Right renal cortex interstitium (tissue), 3 donors: Measurements from ENCODE around the gene TLE6. TPM values are rescaled to one million over a fixed set of nuclear protein-coding genes. Genes with fewer than 3 reads are reported as not detected.
"Not testable (repeated sequence)": the region's sequence is repeated elsewhere in the genome, so short reads cannot be mapped to it uniquely, and the experiment has no call there.

Experiments used
- DNase-seq, 3 donors: peaks; one replicate each; pipeline ENCODE4 v3.0.0-alpha.2; 2013; ENCODE audit warnings: low read depth in 3 of 3, low spot score in 2 of 3
- polyA plus RNA-seq, 3 donors: library from polyadenylated mRNA; unstranded; fragments of 120-200 nt; gene quantifications; one replicate each; pipeline ENCODE4 v1.2.1, GENCODE V29; 2013; ENCODE audit not compliant: insufficient read length in 3 of 3

The TLE6 gene
- polyA plus RNA-seq, 3 donors, result 6.5 to 7.6 (median 6.9) TPM

- DNase-seq, result no peak
These were observed 24.0 kb downstream of the TLE6 start for GRCh38 chr19:3001235-3001800.

DNA sequence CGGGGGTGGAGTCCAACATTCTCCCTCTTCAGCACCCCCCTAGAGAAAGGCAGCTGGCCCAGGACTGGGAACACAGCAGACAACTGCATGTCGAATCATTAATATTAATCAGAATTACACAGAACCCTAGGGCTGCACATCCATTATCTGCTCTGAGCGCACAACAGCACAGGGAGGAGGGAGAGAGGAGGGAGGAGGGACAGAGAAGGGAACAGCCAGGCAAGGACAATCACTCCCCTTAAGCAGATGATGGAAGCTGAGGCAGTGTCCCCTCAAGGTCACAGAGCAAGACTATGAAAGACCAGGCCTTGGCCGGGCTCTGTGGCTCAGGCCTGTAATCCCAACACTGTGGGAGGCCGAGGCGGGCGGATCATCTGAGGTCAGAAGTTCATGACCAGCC is 25.7 kb downstream of the TLE6 start:
- DNase-seq, result no peak

DNA sequence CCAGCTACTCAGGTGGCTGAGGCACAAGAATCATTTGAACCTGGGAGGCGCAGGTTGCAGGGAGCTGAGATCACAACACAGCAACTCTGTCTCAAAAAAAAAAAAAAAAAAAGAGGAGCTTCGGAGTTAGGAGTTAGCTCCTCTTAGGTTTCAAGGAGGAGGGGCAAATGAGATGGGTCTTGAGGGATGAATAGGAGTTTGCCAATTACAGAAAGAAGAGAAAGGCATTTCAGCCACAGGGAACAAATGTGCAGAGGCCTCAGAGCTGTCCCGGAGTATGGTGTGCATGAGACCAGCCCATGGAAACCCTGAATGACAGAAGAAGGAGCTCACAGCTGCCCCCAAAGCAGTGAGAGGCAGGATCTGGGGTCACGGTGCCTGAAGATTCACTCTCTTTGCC is 27.2 kb downstream of the TLE6 start:
- no peak for DNase-seq

- no peak for DNase-seq
These were observed 28.0 kb downstream of the TLE6 start for GRCh38 chr19:3005345-3005744.

- no peak for DNase-seq
These were observed 28.9 kb downstream of the TLE6 start for GRCh38 chr19:3006075-3006767.

DNA sequence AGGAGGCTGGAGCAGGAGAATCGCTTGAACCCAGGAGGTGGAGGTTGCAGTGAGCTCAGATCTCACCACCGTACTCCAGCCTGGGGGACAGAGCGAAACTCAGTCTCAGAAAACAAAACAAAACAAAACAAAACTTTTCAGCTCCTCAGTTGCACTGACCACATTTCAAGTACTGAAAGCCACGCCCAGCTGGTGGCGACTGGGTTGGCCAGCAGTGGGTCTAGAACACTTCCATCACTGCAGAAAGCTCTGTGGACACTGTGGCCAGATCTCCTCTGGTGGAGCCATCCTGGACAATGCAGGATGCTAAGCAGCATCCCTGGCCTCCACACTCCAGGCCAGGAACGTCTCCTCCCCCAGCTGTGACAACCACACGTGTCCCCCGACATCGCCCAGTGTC is 30.6 kb downstream of the TLE6 start:
- DNase-seq, result no peak

DNA sequence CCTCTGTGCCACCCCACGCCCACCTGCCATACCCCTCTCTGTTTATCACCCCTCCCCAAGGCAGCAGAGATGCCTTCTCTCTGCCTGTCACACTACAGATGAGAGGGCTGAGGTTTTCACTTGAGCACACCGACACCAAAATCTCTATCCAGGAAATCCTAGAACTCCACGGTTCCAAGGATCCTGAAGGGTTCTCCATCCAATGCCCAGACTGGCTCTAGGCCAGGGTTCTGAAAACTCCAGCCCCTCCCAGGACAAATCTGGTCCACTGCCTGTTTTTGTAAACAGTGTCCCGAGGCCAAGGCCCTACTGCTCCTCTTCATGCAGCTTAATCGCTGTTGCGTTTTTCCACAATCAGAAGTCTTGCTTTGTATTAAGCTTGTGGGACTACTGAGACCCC is 31.6 kb downstream of the TLE6 start:
- no peak for DNase-seq

GRCh38 chr19:3010871-3011270 is 33.5 kb downstream of the TLE6 start:
- no peak for DNase-seq

GRCh38 chr19:3012059-3012458 is 34.7 kb downstream of the TLE6 start:
- DNase-seq, result not testable (repeated sequence)

DNA sequence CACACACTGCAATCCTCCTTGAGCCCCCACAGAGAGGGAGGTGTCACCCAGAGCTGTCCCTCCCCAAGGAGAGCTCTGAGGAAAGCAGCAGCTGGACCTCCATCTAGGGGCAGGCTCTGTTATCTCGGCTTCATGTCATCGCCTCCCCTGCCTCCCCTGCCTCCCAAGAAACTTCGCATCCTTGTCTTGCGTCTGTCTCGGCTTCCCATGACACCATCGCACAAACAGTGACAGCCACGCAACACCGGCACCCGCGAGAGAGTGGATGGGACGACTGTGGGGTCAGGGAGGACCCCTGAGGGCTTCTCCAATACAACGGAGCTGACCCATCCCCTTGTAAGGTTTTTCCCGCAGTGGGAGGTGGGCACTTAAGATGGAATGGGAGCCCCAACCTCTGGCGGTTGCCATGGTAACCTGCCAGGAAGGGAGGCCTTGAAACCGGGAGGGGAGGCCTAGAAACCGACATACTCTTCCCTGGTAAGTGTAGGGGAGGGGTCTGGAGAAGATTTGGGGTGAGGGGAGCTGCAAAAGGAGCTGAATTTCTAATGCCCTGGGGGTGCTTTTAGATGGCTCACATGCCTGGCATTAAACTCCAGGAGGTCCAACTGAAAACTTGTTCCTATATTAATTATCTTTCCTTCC is 35.4 kb downstream of the TLE6 start:
- DNase-seq, result no peak

- no peak for DNase-seq
These were observed 35.9 kb downstream of the TLE6 start for GRCh38 chr19:3013263-3013725.

DNA sequence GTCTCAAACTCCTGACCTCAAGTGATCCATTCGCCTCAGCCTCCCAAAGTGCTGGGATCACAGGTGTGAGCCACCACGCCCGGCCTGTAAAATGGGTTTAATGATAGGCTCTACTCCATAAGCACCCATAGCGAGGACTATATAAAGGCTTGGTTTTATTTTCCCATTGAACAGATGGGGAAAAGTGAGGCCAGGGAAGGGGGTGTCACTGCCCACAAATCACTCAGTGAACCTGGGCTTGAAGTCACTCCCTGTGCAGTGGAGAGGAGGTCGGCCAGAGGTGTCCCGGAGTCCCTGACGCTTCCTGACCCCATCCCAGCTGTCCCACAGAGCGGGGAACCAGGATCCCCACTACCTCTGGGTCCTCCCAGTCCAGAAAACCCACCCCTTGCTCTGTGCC is 36.8 kb downstream of the TLE6 start:
- DNase-seq, result no peak

GRCh38 chr19:3015126-3016057 is 38.0 kb downstream of the TLE6 start:
- DNase-seq, result no peak

GRCh38 chr19:3017923-3018322 is 40.6 kb downstream of the TLE6 start:
- DNase-seq, result no peak

DNA sequence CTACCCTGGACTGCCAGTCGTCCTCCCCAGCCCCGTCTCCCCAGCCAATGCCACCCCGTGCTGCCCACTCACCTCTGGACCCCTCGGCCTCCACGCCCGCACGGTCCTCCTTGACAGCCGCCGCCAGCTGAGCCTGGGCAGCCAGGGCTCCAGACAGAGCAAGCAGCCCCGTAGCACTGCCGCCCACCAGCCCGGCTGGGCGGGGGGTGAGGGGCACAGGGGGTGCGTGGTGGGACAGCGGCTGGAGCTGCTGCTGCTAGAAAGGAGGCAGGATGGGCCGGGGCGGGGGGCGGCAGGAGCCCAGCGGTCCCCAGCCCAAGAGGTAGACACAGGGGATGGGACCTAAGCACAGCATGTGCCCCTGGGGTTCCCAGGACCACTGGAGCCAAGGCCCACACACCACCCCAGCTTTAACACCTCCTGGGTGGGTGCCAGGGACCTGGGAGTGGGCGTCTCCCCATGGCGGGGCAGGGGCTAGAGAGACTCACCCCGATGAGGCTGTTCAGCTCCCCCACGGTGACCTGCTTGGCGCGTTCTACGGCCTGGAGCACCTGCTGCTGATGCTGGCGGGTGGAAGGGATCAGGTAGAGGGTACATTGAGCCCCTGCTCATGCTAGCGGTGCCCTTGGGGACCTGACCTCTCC is 42.0 kb downstream of the TLE6 start:
- DNase-seq, result no peak

DNA sequence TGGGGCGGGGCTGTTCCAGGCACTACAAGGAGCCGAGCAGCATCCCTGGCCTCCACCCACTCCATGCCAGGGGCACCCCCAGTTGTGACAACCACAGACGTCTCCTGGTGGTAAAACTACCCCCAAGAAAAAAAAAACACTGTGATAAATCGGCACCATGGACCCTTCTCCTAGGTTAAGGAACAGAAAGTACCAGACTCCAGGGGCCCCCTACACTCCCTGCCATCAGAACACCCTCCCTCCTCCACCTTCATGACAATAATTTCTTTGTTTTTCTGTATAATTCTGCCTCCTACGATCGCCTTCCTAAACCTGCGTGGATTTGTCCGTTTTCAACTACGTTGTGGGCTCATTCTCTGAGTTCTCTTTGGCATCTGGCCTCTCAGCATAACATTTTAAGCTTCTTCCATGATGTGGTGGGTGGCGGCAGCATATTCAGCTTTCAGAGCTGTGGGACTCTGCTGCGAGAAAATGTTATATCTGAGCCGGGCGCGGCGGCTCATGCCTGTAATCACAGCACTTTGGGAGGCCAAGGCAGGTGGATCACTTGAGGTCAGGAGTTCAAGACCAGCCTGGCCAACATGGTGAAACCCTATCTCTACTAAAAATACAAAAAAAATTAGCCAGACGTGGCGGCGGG is 43.1 kb downstream of the TLE6 start:
- no peak for DNase-seq

DNA sequence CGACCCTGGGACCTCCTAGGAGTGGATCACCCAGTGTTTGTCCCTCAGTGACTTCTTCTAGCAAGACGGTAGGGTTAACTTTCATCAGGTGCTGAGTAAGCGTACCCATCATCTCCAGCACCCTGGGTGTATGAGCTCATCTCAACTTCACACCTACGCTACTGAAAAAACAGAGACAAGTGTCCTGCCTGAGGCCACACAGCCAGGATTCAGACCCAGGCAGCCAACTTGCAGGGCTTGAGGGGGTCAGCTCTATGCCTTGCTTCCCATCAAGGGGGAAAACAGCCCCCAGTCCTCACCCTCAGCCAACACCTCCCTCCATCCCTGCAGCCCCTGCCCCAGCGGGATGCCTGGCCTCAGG is 47.1 kb downstream of the TLE6 start:
- no peak for DNase-seq

- no peak for DNase-seq
These were observed 47.6 kb downstream of the TLE6 start for GRCh38 chr19:3024870-3025548.

GRCh38 chr19:3025549-3025886 is 48.2 kb downstream of the TLE6 start:
- no peak for DNase-seq

GRCh38 chr19:3026768-3027167 is 49.4 kb downstream of the TLE6 start:
- no peak for DNase-seq
